HG02970 (cell line): ENCODE results near the gene KRT4.

Source experiments
- ATAC-seq: cut with Tn5 transposase; IDR thresholded peaks from one replicate; pipeline ENCODE4 v1.9.1; 2021; ENCODE audit warnings: mild to moderate bottlenecking, moderate library complexity, moderate number of reproducible peaks; ENCODE audit not compliant: unreplicated experiment, low FRiP score

KRT4 gene

DNA sequence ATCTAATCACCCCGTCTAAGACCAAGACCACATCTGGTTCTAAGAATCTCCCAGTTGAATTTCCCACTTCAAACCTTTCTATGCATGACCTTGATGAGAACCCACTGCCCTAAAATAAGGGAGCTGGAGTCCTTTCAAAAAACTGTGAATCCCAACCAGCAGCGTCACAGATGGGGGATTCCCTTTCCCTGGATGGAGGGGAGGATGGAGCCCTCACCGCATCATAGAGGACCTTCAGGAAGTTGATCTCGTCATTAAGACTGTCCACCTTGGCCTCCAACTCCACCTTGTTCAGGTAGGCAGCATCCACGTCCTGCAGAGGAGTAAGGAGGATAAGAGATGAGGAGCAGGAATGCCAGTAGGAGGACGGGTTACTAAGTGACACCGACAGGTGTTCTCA lies 4.8 kb downstream of the KRT4 start:
- ATAC-seq: no peak

DNA sequence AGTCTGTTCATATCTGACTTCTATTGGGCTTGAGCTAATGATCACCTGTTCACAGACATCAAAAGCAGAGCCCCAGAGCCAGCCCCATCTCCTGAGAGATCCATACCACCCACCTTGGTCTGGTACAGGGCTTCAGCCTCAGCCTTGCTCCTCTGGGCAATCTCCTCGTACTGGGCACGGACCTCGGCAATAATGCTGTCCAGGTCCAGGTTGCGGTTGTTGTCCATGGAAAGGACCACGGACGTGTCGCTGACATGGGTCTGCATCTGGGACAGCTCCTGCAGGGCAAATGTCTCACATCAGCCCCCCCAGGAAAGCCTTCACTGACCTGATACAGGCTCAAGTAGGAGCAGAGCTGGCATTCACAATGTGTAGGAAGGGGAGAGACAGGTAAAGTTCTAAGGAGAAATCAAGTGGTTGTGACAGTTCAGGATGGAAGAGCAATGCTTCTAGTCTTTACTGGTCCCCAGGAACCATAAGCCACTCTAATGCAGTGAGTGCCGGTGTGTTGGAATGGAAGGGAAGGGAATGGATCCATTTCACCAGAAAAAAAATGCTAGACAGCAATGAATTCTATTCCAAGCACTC lies 5.2 kb downstream of the KRT4 start:
- ATAC-seq: no peak

DNA sequence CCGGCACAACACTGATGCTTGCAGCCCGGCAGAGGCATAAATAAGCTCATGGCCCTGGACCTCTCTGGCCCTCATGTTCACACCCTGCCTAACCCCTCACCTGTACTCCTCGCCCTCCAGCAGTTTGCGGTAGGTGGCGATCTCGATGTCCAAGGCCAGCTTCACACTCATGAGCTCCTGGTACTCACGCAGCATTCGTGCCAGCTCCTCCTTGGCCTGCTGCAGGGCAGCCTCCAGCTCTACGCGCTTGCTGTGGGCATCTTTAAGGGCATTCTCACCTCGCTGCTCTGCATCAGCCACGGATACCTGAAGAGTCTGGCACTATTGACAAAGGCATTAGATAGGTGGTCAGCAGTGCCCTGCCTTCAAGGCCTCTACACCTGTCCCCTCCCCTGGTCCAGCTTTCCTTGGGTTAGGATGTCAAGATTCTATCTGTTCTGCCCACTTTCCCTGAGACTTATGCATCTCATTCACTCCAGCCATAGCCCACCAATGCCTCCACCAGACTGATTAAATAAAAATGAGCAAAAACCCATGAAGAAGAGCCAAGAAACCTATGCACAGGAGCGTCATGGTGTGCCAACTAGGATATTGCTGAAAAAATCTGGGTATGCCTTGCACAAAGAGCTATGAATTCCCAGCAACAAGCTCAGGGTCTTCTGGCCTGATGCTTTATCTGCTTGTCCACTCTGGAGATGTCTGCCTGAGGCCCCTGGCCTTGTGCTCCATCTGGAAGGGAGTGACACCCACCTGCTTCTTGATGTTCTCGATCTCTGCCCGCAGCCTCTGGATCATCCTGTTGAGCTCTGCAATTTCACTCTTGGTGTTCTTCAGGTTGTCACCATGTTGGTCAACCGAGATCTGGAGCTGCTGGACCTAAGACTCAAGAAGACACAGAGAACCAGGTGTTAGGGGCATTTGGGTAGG lies 6.1 kb downstream of the KRT4 start:
- ATAC-seq: no peak

DNA sequence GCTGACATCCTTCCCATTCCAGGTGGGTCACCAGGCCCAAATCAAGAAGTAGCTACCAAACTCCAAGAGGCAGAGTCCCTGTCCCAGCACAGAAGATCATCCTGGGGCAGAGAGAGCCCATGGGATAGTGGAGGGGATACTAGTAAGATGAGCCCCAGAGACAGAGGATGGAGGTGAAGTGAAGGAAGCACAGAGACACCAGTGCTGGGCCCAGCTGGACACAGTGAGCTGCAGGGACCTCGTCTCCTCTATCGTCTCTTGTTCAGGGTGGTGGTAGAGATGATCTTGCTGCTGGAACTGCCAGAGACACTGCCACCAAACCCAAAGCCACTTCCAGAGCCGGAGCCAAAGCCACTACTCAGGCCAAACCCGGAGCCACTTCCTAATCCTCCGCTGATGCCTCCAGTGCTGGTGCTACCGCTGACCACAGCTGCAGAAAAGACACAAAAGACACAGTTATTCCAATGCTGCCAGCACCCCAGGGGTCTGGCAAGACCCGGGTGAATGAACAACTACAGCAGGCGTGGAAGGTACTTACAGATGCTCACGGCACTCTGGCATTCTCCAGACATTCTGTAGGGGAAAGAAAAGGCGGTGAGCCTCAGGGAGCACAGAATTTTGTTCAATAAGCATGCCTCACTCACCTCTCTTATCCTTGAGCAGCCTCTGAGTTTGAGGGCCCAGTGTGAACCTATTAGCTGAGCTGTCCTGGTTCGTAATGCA lies 6.9 kb downstream of the KRT4 start:
- ATAC-seq: no peak

DNA sequence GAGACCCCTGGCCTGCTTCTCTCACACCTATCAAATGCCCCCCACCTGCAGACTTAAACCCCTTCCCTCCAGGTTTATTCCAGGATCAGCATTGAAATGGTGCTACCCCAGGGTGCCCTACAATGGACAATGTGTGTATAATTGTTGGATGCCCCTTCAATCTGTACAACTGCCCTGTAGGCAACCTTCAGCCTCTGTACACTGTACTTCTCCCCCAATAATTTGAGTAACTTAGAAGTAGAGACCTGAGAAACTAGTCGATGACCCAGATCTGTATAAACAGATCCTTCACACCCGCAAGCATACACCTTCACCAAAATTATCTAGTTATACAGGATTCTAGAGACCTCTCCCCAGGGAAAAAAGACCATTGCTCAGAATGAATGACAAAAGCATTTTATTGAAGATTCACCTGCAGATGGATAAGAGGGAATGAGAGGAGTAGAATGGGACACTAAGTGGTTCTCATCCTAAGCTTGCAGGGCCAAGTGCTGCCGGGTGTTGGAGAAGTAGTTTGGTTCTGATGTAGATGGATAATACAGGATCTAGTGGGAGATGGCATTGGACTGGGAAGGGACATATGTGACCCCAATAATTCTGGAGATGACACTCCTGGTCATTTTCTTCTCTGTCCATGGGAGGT lies 7.6 kb downstream of the KRT4 start:
- ATAC-seq: no peak

DNA sequence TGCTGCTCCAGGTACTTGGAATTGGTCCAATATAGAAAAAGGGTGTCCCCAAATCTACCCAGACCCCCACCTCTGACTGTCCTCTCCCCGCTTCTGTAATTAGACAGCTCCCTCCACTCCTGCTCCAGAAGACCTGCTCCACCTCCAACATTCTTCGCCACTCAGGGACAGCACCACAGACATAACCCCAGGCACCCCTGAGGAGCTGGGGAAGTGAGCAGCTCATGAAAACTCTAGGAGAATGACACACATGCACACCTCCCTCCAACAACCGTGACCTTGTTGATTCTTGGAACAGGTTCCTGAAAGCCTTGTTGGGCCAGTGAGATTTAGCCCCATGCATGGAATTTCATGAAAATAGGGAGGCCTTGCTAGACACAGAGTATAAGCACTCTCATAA lies 8.2 kb downstream of the KRT4 start:
- no peak for ATAC-seq

DNA sequence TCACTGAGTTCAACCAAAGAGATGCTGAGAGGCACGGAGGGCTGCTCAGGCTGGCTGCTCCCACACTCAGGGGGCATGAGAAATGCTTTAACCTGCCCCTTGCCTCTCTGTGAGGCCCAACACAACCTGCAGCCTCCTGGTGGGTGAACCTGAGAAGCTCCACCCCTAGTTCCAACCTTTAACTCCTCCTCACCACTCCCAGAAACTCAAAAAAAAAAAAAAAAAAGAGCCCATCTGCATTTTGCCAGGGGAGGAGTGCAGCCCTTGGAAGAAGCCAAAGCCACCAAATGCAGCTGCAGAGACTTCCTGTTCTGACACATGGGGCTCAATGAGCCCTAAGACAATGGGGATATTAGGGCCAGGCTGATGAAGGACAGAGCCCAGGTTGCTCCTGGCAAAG lies 8.9 kb downstream of the KRT4 start:
- no peak for ATAC-seq

DNA sequence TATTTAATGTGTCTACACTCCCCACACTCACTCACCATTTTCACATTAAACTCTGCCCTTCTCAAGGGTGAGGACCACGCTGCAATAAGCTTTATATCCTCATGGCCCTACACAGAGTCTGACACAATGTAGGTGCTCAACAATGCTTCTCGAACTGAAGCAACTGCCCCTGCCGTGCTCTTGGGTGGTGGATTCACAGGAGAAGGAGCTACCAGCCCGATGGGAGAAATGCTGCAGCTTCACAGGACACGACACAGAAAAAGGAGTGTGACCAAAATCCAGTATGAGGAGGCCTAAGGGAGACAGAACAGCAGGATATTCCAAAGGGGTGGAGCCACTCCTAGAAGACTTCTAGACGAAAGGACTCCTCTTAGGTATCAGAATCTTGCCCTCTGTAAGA lies 11.5 kb downstream of the KRT4 start:
- ATAC-seq: no peak

DNA sequence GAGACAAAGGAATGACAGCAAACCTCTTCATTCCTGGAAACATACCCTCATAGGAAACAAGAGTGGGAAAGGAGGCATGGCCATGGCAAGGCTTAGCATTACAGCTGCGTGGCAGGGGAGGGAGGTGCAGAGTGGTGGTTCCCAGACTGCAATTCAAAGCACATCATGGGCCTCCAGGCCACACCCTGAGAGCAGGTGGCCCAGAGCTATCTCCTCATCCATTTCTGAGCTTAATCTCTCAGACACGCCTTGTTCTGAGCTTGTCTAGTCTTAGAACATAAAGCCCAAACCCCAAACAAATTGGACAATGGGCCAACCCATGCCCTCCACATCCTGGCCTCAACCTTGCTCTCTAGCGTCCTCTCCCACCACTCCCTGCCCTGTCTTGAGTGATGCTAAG lies 12.1 kb downstream of the KRT4 start:
- ATAC-seq: no peak

DNA sequence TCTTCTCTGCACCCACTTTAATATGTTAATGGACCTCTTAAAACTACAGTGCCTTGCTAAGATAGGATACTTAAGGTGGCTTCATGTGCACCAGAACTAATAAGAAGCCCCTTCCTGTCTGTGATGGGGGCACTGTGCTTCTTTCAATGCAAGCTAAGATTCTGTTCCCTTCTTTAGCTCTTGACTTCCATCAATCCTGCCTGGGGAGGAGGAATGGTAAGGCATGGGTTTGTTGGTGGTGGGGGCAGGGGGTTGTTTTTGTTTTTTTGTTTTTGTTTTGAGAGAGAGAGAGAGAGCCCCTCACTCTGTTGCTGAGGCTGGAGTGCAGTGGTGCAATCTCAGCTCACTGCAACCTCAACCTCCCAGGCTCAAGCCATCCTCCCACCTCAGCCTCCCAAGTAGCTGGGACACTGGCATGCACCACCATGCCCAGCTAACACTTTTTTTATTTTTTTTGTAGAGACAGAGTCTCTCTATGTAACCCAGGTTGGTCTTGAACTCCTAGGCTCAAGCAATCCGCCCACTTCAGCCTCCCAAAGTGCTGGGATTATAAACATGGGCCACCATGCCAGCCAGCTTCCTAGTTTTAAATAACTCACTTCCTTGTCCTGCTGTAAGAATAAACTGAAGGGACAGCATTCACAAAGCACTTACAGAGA lies 13.5 kb downstream of the KRT4 start:
- no peak for ATAC-seq

DNA sequence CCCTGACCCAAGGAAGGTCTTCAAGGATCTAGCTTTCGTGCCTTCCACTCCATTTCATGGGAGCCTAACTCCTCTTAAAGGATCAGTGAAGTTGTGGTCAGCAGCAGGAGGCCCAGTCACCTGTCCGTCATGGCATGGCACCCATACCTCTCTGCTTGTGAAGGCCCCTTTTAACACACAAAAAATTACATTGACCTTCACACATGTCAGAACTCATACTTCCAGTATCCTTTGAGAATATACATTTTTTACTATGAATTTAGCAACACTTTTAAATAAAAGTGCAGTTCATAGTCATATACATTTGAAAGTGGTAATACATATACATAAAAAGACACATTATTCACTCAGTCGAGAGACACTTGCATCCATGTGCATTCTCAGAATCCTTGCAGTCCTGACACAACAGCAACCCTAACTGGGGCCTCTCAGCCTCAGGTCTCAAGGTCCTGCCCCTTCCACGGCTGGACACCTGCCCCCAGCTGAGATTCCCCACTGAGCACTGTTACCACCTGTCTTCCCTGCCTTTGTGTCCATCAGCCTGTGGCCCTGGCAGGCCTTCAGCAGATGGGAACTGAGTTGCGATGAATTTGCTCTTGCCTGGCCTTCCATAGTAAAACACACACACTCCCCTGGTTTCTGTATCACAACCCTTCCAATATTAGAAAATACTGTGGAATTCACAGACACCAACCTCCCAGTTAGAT lies 14.3 kb downstream of the KRT4 start:
- no peak for ATAC-seq

DNA sequence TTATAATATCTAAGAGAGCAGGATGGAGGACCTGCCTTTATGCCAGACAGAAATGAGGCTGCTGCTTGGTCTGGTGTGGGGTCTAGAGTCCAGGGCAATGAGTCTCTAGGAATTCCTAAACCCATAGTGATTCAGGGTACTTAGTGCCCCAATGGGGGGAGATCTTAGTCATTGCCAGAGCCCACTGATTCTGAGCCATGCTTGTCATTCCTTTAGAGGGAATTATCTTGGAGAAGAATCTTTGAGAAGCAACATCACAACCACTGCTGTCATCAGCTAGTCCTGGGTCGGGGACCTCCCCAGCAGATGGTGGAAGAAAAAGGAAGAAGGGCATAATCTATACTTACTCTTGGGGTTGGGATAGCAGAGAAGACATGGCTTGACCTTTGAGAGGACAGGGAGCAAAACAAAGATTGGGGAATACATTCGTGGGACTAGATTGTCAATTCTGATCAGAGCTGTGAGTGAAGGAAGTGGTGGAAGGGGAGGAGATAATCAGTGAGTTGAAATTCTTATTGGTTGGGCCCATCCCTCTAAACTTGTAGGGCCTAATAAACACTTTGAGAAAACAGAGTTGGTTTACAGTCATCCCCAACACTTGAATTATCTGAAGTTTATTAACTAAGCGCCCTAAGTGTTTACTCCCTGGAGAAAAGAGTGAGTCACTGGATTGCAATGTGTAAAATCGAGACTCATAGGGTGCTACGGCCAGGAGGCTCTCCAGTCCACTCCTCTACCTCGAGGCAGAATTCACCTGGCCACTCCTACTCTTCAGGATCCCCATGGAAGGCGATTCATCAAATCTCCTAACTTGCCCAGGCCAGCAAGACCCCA lies 15.0 kb downstream of the KRT4 start:
- no peak for ATAC-seq

DNA sequence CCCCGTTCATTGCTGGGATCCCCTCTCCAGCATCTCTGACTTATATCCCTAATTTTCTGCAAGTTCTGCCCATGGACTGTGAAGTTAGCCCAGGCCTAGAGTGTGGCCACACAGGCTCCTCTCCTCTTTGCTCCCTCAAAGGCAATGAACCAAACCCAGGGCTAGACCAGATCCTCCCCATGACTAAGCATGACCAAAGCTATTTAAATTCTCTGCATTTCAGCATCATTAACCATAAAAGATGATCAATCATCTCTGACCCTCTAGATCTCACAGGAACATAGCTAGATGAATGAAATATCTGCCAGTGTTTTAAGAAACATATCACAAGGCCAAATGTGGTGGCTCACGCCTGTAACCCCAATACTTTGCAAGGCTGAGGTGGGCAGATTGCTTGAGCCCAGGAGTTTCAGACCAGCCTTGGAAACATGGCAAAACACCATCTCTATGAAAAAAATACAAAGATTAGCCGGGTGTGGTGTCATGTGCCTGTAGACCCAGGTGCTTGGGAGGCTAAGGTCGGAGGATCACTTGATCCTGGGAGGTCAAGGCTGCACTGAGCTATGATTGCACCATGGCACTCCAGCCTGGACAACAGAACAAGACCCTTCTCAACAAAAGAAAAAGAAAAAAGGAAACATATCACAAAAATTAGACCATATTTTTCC lies 15.8 kb downstream of the KRT4 start:
- ATAC-seq: no peak

DNA sequence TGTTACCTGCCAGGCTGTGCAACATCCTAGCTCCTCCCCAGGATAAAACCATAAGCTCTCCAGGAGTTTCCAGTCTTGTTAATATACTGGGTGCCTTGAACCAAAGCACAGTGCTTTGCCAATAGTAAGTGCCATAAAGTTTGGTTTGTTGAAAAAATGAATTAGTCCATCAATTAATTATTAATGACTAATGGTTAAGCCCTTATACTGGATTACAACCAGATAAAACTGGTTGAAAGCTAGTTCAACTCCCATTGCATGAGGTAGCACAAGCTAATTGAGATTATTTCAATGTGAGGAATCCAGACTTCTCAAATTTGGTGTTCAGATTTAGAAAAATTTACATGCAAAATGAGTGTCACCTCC lies 16.4 kb downstream of the KRT4 start:
- no peak for ATAC-seq

DNA sequence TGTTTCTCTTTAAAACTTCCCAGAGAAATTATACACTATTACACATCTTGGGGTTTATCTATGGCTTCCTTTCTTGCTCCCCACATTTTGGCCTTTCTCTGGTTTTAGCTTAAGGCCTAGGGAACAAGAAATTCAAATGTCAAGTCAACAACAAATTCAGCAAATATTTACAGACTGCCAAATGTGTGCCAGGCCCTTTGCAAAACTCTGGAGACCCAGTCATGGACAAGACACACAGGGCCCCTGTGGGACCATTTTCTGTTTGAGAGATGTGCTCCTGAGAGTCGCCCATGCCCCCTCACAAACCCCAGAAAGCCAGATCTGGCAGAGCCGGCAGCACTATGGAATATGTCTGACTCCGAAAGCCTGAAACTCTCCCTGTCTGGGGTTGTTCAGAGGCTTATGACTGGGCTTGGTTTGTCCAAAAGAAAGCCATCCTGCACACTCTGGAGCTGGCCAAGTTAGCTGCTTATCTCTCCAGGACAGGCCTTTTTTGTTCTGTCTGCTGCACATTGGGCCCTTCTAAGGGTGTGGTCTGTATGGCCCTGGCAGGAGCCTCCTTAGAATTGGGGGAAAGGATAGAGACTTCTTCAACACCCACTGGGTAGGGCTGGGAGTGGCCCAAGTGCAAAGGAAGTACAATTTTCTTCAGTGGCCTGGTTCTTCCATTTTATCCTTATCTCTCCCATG lies 16.9 kb downstream of the KRT4 start:
- no peak for ATAC-seq

DNA sequence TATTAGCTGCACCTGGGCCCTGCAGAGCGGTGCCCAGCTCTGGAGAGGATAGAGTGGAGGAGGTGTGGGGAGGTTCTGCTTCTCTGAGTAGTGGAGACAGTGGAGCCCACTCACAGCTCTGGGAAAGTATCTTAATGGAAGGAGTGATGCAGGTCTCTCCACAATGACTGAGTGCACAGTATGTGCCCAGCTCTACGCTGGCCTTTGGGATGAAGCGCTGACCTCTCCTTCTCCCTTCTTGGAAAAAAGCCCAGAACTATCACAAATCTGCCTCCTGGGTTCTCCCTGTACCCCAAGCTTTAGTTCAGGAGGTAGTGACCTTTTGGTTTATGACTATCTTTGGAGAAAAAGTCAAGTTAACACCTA lies 17.5 kb downstream of the KRT4 start:
- no peak for ATAC-seq

DNA sequence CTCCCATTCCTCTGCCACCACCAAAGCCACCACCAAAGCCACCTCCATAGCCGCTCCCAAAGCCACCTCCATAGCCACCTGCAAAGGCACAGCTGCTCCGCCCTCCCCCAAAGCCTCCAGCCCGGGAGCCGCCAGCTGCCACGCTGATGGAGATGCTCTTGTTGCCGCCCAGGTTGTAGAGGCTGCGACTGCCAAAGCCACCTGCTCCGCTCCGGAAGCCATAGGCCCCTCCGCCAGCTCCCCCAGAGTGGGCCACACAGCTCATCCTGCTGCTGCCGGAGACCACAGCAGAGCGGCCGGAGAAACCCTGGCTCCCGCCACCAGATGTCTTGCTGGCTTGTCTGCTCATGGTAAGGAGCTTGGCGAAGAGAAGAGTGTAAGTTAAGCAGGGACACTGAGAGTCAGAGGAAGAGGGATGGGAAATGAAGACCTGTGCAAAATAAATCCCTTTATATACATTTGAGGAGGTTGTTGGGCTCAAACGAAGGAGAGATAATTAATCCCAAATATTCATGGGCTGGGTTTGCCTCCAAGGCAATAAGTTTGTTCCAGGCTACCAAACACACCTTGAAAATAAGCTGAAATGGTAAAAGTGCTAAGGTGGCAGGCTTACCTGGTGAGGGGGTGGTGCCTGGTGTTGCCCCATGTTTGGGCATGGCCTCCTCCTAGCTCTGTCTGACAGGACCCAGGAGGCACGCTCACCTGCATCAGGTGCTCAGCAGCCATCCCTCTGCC lies 18.1 kb downstream of the KRT4 start, which contains the start of gene KRT3:
TSS of gene KRT3 (minus strand) at position 424 of the 735 bp plus-strand sequence. CDS start at position 349, 75 bp downstream.
- ATAC-seq: no peak
